Measurements from ENCODE around the gene TYMP. TPM values are rescaled to one million over a fixed set of nuclear protein-coding genes. Genes with fewer than 3 reads are reported as not detected.

Gene TYMP
- total and polyA plus RNA-seq, 10 of the 15 experiments (the other 5 are each of a cell fraction or from before 2014, with no cell fraction given): 0.42 to 57.8 (median 24.6) TPM

- TF ChIP-seq ZNF687 (IDR thresholded peaks at IDR 0.05): peak; percentile 49
- TF ChIP-seq LARP7 (IDR thresholded peaks at IDR 0.05): peak; percentile 23; the same call in 1 of the 2 replicates
- TF ChIP-seq BACH1 (IDR thresholded peaks at IDR 0.05; ENCODE audit: borderline replicate concordance): peak; percentile 97
- no peak for TF ChIP-seq BCLAF1 (IDR thresholded peaks at IDR 0.05)
- no peak for TF ChIP-seq PAX8 (IDR thresholded peaks at IDR 0.05)
- TF ChIP-seq NRF1 (conservative IDR thresholded peaks at IDR 0.05; ENCODE audit: low read depth, low read length): no peak
- TF ChIP-seq RFX5 (IDR thresholded peaks at IDR 0.05; ENCODE audit: low read depth, low read length): no peak
- TF ChIP-seq FOXK2 (IDR thresholded peaks at IDR 0.05): no peak
- no peak for TF ChIP-seq RAD21 (IDR thresholded peaks at IDR 0.05; ENCODE audit: insufficient read depth, low read depth, low read length)
- TF ChIP-seq NFXL1 (IDR thresholded peaks at IDR 0.05; ENCODE audit: borderline replicate concordance): no peak
- TF ChIP-seq KAT2A (conservative IDR thresholded peaks at IDR 0.05; ENCODE audit: control insufficient read depth, low read depth, low read length): no peak
- no peak for TF ChIP-seq RAD51 (IDR thresholded peaks at IDR 0.05)
- no peak for TF ChIP-seq SREBF1 (IDR thresholded peaks at IDR 0.05; ENCODE audit: low read length)
- TF ChIP-seq MLLT1 (IDR thresholded peaks at IDR 0.05): peak; percentile 93
- no peak for TF ChIP-seq ZBTB33 (IDR thresholded peaks at IDR 0.05)
- 0 out of 2 replicates have a peak, but pooled peaks have one; percentile 32 for TF ChIP-seq HDGF (IDR thresholded peaks at IDR 0.05)
- TF ChIP-seq SKIL (IDR thresholded peaks at IDR 0.05; ENCODE audit: low read depth, poor library complexity, severe bottlenecking): peak; percentile 22
- no peak for TF ChIP-seq CEBPB (IDR thresholded peaks at IDR 0.05; ENCODE audit: borderline replicate concordance in 1 of 2, low read depth in 2 of 2, low read length in 2 of 2)
These were observed 1.2 kb upstream of the TYMP start (continued) for GRCh38 chr22:50530877-50531545.
